T-cell (primary cell): Measurements from ENCODE around the gene EIF1AD. TPM values are rescaled to one million over a fixed set of nuclear protein-coding genes. Genes with fewer than 3 reads are reported as not detected.

ENCODE experiments used
- ATAC-seq, 4 experiments: fragments of 200-7000 bp in 3 of 4; fragments of 150-1000 bp in 1 of 4; cut with Tn5 transposase; replicated peaks in 1 of 4; 1 replicate in 3 of 4; 2 replicates in 1 of 4; pipeline ENCODE4 v1.10.0; 2021; ENCODE audit warnings: moderate library complexity in 3 of 4, mild to moderate bottlenecking in 2 of 4, moderate number of reproducible peaks in 1 of 4
- CTCF ChIA-PET, 2 donors: fragments of 300-600 bp; sonication (Branson Sonifier 250); formaldehyde crosslinking; loops; one replicate each; lab custom pipeline; 2022; ENCODE audit warnings: antibody characterized with exemption in 2 of 2; lab: Charles Lee
- POLR2A ChIA-PET, 2 donors: fragments of 300-600 bp; sonication (Branson Sonifier 250); formaldehyde crosslinking; loops; one replicate each; lab custom pipeline; 2022; ENCODE audit warnings: antibody characterized with exemption in 2 of 2; lab: Charles Lee
- DNase-seq, 35 experiments: peaks; one replicate each; pipeline versions ENCODE4 v3.0.0 to v3.0.0-alpha.2; 2013 to 2023
- H3K27ac ChIP-seq: one replicate; pipeline ENCODE4 v1.5.1; 2013; ENCODE audit warnings: low read length
- H3K27me3 ChIP-seq, 2 experiments: replicated peaks in 1 of 2; 1 replicate in 1 of 2; 2 replicates in 1 of 2; pipeline versions ENCODE4 v1.6.1 to v1.7.0; 2013; ENCODE audit warnings: low read length in 1 of 2, mixed read lengths in 1 of 2; ENCODE audit not compliant: control insufficient read depth in 2 of 2, insufficient read depth in 2 of 2; ENCODE audit errors: extremely low read depth in 1 of 2
- H3K36me3 ChIP-seq, 2 donors: 1 replicate in 1 of 2; 2 replicates in 1 of 2; pipeline versions ENCODE4 v1.6.1 to v1.7.0; 2013; ENCODE audit warnings: low read length in 1 of 2; ENCODE audit not compliant: control insufficient read depth in 2 of 2, insufficient read depth in 1 of 2; ENCODE audit errors: extremely low read depth in 1 of 2
- H3K4me1 ChIP-seq, 2 experiments: 1 replicate in 1 of 2; 2 replicates in 1 of 2; pipeline versions ENCODE4 v1.6.1 to v1.7.0; 2013; ENCODE audit warnings: low read length in 2 of 2, mixed read lengths in 1 of 2; ENCODE audit not compliant: insufficient read depth in 2 of 2, control insufficient read depth in 1 of 2; ENCODE audit errors: extremely low read depth in 1 of 2
- H3K4me3 ChIP-seq, 2 donors: 1 replicate in 1 of 2; 2 replicates in 1 of 2; pipeline versions ENCODE4 v1.5.1 to v1.7.0; 2013; ENCODE audit warnings: mild to moderate bottlenecking in 2 of 2, low read length in 1 of 2, moderate library complexity in 1 of 2; ENCODE audit not compliant: control insufficient read depth in 1 of 2; ENCODE audit errors: extremely low read depth in 1 of 2
- H3K9me3 ChIP-seq: 2 replicates; pipeline ENCODE4 v1.7.0; 2013
- H3K27ac Mint-ChIP-seq, 2 donors: one replicate each; pipeline ENCODE4 v1.8.0; 2020 to 2021; ENCODE audit warnings: mild to moderate bottlenecking in 2 of 2, mixed read lengths in 2 of 2
- H3K27me3 Mint-ChIP-seq, 2 donors: one replicate each; pipeline ENCODE4 v1.8.0; 2021 to 2022; ENCODE audit warnings: mixed read lengths in 2 of 2
- H3K36me3 Mint-ChIP-seq: one replicate; pipeline ENCODE4 v1.8.0; 2021; ENCODE audit warnings: mixed read lengths
- H3K4me1 Mint-ChIP-seq, 3 donors: one replicate each; pipeline ENCODE4 v1.8.0; 2020 to 2022; ENCODE audit warnings: mixed read lengths in 3 of 3, mild to moderate bottlenecking in 1 of 3
- H3K4me3 Mint-ChIP-seq, 3 donors: one replicate each; pipeline ENCODE4 v1.8.0; 2020 to 2022; ENCODE audit warnings: mild to moderate bottlenecking in 3 of 3, mixed read lengths in 3 of 3, moderate library complexity in 3 of 3
- H3K9me3 Mint-ChIP-seq, 3 donors: one replicate each; pipeline ENCODE4 v1.8.0; 2020 to 2022; ENCODE audit warnings: mixed read lengths in 3 of 3
- WGBS: methylation state at CpG from one replicate; pipeline ENCODE4 v1.1.5; 2013; ENCODE audit warnings: missing lambda C conversion rate; ENCODE audit not compliant: insufficient coverage; 5-methylcytosine and 5-hydroxymethylcytosine counted together
- total RNA-seq, 35 experiments: library from RNA in 6 of 35; stranded (reverse) in 6 of 35; fragments of 120-200 nt in 1 of 35; gene quantifications; one replicate each; pipeline versions ENCODE4 v1.2.1 to v1.2.4 and lab custom pipeline; 2013 to 2026

EIF1AD gene
- total RNA-seq, 5 donors from 2014 or later (not counting 1 experiment from before 2014, with no cell fraction given), result 50.7 to 114 (median 58.8) TPM

DNA sequence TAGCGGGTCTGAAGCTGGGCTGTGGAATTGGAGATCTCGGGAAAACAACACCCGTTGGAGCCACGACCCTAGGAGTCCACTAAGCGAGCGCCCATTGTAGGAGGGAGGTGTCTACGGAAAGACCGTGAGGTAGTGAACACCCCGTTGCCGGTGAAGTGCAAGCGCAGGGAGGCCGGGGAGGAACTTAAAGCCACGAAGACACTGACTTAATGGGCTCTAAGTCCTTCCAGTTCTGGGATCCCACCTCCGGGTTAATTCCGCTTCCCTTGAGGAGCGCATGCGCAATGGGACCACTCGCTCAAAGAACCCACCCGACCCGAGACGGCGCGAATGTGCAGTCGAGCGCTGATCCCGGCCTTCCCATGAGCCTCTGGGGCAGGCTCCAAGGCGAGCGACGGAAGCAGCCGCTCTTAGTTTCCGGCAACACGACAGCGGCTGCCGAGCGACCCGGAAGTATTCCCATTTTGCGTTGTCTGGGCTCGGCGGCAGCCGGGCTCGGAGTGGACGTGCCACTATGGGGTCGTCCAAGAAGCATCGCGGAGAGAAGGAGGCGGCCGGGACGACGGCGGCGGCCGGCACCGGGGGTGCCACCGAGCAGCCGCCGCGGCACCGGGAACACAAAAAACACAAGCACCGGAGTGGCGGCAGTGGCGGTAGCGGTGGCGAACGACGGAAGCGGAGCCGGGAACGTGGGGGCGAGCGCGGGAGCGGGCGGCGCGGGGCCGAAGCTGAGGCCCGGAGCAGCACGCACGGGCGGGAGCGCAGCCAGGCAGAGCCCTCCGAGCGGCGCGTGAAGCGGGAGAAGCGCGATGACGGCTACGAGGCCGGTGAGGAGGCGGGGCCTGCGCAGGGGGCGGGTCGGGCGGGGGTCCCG, 40.5 kb downstream of the EIF1AD start, which contains the start of gene SART1:
Gene SART1, plus strand, starts transcription at position 468 of the 874 bp plus-strand sequence. Its CDS starts 47 bp downstream, at position 515.
- Histone ChIP-seq H3K27me3 (no peaks in the 10 kb centered on the region), H3K4me1 (peaks cover 20 to 49% of the 10 kb centered on the region in 2 experiments), H3K9me3 (no peaks in the 10 kb centered on the region), H3K27ac (peak within 1 kb of the TSS; percentile 85), H3K36me3 (peaks cover 9 to 31% of the 10 kb centered on the region in 2 donors), H3K4me3 (peak within 1 kb of the TSS; percentile 76 to 94)
- Mint-ChIP-seq H3K27ac (peak within 1 kb of the TSS; percentile 98 to 99), H3K4me3 (peak within 1 kb of the TSS; percentile 95 to 99 (median 96)), H3K27me3 (no peaks in the 10 kb centered on the region), H3K4me1 (peaks cover 45 to 58% (median 55%) of the 10 kb centered on the region in 3 donors), H3K9me3 (no peaks in the 10 kb centered on the region), H3K36me3 (peaks cover 23% of the 10 kb centered on the region)
- peak; percentile 87 to 91 (median 89) for ATAC-seq
- ChIA-PET CTCF (interaction anchor here (0.5 to 1.8 kb wide), 5 partner anchors 73 to 192 kb away, joined by 4 to 7 read pairs (median 5); partner anchors contain the start of gene FIBP (in 2 of the 2)), POLR2A (interaction anchor here (0.6 to 1.0 kb wide), 3 partner anchors 13 to 90 kb away, joined by 3 to 4 read pairs (median 4); partner anchors contain the start of gene CCDC85B (in 1 of the 2))
- peak; percentile 87 to 98 (median 95) for DNase-seq
- WGBS, result under 1% methylated on average over 95 of the region's 97 CpGs

DNA sequence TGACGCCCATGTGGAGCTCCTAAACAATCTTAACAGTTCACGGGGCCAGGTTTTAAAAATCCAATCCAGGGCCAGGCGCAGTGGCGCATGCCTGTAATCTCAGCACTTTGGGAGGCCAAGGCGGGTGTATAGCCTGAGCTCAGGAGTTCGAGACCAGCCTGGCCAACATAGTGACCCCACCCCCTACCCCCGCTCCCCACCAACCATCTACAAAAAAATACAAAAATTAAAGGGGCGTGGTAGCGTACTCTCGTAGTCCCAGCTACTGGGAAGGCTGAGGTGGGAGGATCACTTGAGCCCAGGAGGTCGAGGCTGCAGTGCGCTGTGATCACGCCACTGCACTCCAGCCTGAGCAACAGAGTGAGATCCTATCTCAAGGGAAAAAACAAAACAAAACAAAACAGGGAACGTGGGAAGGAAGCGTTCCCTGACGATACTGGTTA, 41.1 kb downstream of the EIF1AD start:
- no peak for DNase-seq
- Histone ChIP-seq H3K4me3 (peak overlapping the region; percentile 76 to 94), H3K27me3 (no peaks in the 10 kb centered on the region), H3K9me3 (no peaks in the 10 kb centered on the region), H3K36me3 (peaks cover 7 to 24% of the 10 kb centered on the region in 2 donors), H3K27ac (peak overlapping the region; percentile 85), H3K4me1 (peaks cover 20 to 53% of the 10 kb centered on the region in 2 experiments)
- ChIA-PET CTCF (interaction anchor here in 1 of 2 donors (0.7 kb wide), 1 partner anchor 72 kb away, joined by 3 read pairs; the partner anchor contains the start of gene FIBP), POLR2A (no interaction called here)
- Mint-ChIP-seq H3K27me3 (no peaks in the 10 kb centered on the region), H3K9me3 (no peaks in the 10 kb centered on the region), H3K4me3 (peak overlapping the region; percentile 95 to 99 (median 96)), H3K27ac (peak overlapping the region; percentile 98 to 99), H3K36me3 (peaks cover 21% of the 10 kb centered on the region), H3K4me1 (peaks cover 49 to 60% (median 57%) of the 10 kb centered on the region in 3 donors)
- ATAC-seq, result peak in 1 of 4 experiments; percentile 2
- 38% methylated on average over 5 of the region's 16 CpGs for WGBS

DNA sequence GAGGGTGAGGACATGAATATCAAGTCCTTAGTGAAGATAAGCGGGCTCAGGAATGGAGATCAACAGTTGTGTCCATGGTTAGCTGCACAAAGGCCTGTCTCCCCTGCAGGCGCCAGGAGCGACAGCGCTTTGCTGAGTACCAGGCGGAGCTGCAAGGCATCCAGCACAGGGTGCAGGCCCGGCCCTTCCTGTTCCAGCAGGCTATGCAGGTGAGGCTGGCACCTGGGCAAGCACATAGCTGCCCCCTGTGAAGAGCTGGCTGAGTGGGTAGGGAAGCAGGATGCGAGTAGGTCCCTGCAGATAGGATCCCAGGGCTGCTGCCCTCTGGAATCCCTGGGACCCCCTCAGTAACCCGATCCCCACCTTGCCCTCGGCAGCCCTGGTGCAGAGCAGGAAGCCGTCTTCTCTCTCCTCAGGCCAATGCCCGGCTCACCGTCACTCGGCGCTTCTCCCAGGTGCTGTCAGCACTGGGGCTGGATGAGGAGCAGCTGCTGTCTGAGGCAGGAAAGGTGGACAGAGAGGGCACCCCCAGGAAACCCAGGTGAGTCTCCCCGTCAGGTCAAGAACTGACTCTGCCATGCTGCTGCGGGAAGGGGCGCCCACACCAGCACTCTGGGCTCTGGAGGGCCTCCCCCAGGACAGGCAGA, 43.1 kb downstream of the EIF1AD start:
- no peaks in the 10 kb centered on the region for H3K27me3 ChIP-seq
- ATAC-seq (no peak), DNase-seq (no peak)
- peak overlapping the region; percentile 10 for H3K27ac ChIP-seq
- Mint-ChIP-seq H3K36me3 (peaks cover 4% of the 10 kb centered on the region), H3K4me1 (peaks cover 46 to 53% (median 47%) of the 10 kb centered on the region in 3 donors), H3K4me3 (peak overlapping the region in 1 of 3 donors; percentile 65), H3K27me3 (no peaks in the 10 kb centered on the region), H3K27ac (peak overlapping the region; percentile 97 to 98), H3K9me3 (no peaks in the 10 kb centered on the region)
- ChIA-PET CTCF (interaction anchor here in 1 of 2 donors (1.6 kb wide), 1 partner anchor 70 kb away, joined by 3 read pairs; no protein-coding TSS in a partner anchor), POLR2A (no interaction called here)
- H3K4me1 ChIP-seq, result peaks cover 20 to 51% of the 10 kb centered on the region in 2 experiments
- WGBS, result 96% methylated on average over 13 of the region's 17 CpGs
- H3K36me3 ChIP-seq, result peaks cover 0 to 5% of the 10 kb centered on the region in 2 donors
- no peak overlapping the region for H3K4me3 ChIP-seq
- no peaks in the 10 kb centered on the region for H3K9me3 ChIP-seq

- no peaks in the 10 kb centered on the region for H3K9me3 Mint-ChIP-seq
- H3K4me3 Mint-ChIP-seq, result peak overlapping the region in 1 of 3 donors; percentile 65
- Histone ChIP-seq H3K9me3 (no peaks in the 10 kb centered on the region), H3K36me3 (peaks cover 0 to 2% of the 10 kb centered on the region in 2 donors), H3K4me3 (no peak overlapping the region), H3K27ac (peak overlapping the region; percentile 78), H3K27me3 (peaks cover 0 to 3% of the 10 kb centered on the region in 2 experiments), H3K4me1 (peaks cover 19 to 45% of the 10 kb centered on the region in 2 experiments)
- WGBS, result no CpG with 5 or more reads among the region's 4 CpGs
- no peaks in the 10 kb centered on the region for H3K27me3 Mint-ChIP-seq
- H3K36me3 Mint-ChIP-seq, result peaks cover 3% of the 10 kb centered on the region
- CTCF ChIA-PET, result interaction anchor here in 1 of 2 donors (0.7 to 1.6 kb wide), 2 partner anchors 69 to 73 kb away, joined by 3 read pairs; no protein-coding TSS in a partner anchor
- DNase-seq, result no peak
- POLR2A ChIA-PET, result no interaction called here
- H3K4me1 Mint-ChIP-seq, result peaks cover 41 to 47% (median 41%) of the 10 kb centered on the region in 3 donors
- peak overlapping the region; percentile 97 to 98 for H3K27ac Mint-ChIP-seq
- no peak for ATAC-seq
These were observed 43.7 kb downstream of the EIF1AD start for GRCh38 chr11:65958291-65958690.

- Mint-ChIP-seq H3K27ac (no peak overlapping the region), H3K4me1 (peaks cover 19 to 23% (median 21%) of the 10 kb centered on the region in 3 donors), H3K9me3 (no peaks in the 10 kb centered on the region), H3K4me3 (no peak overlapping the region), H3K27me3 (no peaks in the 10 kb centered on the region), H3K36me3 (no peaks in the 10 kb centered on the region)
- CTCF ChIA-PET, result interaction anchor here in 1 of 2 donors (1.0 kb wide), 1 partner anchor 67 kb away, joined by 3 read pairs; the partner anchor contains the start of gene FIBP
- Histone ChIP-seq H3K9me3 (no peaks in the 10 kb centered on the region), H3K36me3 (no peaks in the 10 kb centered on the region), H3K27me3 (peaks cover 0 to 3% of the 10 kb centered on the region in 2 experiments), H3K27ac (no peak overlapping the region), H3K4me1 (peaks cover 6 to 23% of the 10 kb centered on the region in 2 experiments), H3K4me3 (no peak overlapping the region)
- POLR2A ChIA-PET, result interaction anchor here in 1 of 2 donors (0.5 to 0.7 kb wide), 2 partner anchors 24 to 147 kb away, joined by 3 to 8 read pairs; no protein-coding TSS in a partner anchor
- no peak for ATAC-seq
- 80% methylated on average over 3 of the region's 8 CpGs for WGBS
- DNase-seq, result no peak
These were observed 47.2 kb downstream of the EIF1AD start for GRCh38 chr11:65954771-65955170.
